Fibroblast of peridontal ligament (primary cell): Measurements from ENCODE around the gene EPN3.

Source experiments
- DNase-seq: peaks from one replicate; pipeline ENCODE4 v3.0.0-alpha.2; 2010; ENCODE audit errors: extremely low read depth

EPN3 gene

DNA sequence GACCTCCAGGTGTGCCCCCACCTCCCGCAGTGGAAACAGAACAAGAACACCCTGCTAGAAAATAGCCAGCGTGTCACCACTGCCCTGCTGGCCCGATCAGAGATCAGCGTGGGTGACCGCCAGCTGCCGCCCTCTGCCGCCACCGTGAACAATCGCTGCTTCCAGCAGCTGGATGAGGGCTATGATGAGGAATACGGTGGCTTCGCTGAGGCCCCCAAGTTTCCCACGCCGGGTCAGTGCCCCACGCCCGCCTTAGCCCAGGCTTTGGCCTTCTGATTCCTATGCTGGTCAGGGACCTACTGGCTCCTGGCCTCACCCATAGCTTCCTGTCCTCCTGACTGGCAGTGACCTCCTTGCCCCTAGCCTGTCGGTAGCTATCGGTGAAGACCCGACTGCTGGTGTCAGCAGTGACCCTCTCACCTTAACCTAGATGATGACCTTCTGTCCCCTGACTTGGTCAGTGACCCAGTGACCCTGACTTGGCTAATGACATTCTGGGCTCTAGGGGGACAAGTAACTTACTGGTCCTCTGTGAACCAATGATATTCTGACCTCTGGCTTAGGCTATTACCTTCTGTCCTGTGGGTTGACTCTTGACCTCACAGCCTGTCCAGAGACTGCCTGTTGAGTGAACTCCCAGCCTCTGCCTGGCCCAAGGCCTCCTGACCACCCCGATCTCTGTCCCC is 16.9 kb downstream of the EPN3 start:
- DNase-seq: no peak

DNA sequence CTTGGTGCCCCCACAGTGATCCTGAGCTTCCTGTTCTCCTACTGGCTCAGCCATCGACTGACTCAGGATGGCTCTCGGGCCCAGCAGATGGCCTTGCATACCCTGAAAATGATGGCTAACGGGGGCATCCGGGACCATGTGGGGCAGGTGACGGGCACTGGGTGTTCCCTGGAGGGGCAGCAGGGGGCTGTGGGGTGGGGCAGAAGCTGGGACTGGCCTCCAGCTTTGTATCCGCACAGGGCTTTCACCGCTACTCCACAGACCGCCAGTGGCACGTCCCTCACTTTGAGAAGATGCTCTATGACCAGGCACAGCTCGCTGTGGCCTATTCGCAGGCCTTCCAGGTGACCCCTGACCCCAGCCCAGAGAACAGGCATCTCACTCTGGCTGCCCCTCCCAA is 17.4 kb downstream of the EPN3 start:
- DNase-seq: no peak

DNA sequence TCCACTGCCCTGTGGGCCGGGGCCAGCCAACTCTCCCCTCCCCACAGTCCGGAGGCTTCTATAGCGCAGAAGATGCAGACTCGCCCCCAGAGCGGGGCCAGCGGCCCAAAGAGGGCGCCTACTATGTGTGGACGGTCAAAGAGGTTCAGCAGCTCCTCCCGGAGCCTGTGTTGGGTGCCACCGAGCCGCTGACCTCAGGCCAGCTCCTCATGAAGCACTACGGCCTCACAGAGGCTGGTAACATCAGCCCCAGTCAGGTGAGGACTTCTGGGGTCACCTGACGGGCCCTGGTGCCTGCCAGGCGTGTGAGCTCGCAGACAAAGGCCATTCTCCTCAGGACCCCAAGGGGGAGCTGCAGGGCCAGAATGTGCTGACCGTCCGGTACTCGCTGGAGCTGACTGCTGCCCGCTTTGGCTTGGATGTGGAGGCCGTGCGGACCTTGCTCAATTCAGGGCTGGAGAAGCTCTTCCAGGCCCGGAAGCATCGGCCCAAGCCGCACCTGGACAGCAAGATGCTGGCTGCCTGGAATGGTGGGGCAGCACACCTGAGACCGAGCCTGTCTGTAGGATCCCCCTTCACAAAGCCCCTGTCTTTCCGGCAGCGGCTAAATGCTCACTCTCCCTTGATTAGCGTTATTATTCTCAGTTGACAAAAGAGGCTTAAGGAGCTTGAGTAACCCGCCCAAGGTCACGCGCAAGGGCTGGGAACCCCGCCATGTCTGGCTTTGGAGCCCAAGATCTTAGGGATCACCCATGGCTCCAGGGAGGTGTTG is 18.3 kb downstream of the EPN3 start:
- DNase-seq: peak; percentile 85

DNA sequence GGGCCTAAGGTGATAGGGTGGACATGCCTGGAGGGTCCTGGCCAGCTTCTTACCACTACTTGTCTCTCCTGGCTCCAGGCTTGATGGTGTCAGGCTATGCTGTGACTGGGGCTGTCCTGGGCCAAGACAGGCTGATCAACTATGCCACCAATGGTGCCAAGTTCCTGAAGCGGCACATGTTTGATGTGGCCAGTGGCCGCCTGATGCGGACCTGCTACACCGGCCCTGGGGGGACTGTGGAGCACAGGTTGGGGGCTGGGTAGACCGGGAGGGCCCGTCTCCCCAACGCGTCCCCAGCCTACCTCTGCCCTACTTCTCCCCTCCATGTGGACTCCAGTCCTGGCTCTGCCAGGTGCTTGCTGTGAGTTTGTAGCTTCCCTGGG is 18.9 kb downstream of the EPN3 start:
- no peak for DNase-seq

DNA sequence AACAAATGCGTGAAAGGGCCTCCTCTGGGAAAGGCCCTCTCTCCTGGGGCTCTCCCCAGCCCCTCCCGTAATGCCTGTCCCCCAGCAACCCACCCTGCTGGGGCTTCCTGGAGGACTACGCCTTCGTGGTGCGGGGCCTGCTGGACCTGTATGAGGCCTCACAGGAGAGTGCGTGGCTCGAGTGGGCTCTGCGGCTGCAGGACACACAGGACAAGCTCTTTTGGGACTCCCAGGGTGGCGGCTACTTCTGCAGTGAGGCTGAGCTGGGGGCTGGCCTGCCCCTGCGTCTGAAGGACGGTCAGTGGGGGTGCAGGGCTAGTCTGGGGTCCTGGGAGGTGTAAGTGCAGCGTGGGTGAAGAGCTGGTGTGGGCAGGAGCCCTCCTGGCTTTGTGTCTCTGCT is 19.3 kb downstream of the EPN3 start:
- no peak for DNase-seq

DNA sequence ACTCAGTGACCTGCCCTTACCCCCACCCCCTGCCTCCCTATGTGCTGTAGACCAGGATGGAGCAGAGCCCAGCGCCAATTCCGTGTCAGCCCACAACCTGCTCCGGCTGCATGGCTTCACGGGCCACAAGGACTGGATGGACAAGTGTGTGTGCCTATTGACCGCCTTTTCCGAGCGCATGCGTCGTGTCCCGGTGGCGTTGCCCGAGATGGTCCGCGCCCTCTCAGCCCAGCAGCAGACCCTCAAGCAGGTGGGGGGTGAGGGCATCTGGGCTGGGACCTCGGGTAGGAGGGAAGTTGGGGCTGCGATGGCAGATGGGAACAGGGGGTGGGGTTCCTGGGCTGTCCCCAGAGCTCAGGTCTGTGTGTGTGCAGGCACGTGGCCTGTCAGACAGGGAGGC is 21.7 kb downstream of the EPN3 start:
- no peak for DNase-seq

DNA sequence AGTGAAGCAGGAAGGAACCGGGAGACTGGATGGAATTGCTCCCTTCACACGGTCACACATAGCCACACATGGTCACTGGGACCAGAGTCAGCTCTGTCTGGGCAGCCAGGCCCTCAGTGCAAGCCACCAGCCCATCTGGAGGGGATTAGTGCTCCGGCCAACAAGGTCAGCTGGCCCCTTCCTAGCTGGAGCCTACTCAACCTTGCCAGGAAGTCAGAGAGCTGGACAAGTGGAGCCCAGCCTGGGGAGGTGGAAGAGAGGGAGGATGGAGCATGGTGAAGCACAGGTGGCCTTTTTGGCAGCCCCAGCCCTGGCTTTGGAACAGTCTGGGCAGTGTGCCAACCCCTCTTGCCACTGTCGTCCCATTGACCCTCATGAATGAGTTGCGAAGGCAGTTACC is 24.3 kb downstream of the EPN3 start:
- no peak for DNase-seq

DNA sequence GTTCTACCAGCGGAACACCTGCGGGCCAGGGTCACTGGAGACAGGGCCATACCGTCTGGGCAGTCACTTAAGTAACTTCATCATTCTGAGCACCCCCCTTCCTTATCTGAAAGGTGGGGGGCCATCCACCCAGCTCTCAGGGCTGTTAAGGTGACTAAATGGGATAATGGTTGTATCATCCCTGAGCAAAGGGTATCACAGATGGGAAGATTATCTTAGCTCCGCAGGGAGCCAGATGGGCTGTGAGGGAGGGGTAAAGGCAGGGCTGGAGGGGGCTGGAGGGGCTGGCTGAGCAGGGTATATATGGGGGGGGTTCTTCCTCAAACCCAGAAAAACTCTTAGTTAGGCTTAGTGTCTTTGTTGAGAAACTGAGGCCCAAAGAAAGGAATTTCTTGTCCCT is 25.1 kb downstream of the EPN3 start:
- no peak for DNase-seq

DNA sequence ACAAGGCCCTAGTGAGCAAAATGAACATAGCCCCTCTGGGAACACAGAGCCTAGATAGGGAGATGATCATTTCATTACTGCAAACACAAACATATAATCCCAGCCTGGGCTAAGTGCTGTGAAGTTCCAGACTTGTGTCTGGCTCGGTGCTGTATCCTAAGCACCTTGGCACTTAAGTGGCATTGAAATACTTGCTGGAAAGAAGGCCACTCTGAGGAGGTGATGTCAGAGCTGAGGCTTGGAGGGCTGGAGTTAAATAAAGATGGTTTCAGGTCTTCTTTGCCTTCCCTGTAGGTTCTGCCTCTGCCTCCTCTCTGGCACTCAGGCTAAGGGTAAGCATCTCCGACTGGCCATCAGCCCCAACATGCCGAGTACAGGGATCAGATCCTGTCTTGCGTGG is 25.6 kb downstream of the EPN3 start:
- DNase-seq: no peak

DNA sequence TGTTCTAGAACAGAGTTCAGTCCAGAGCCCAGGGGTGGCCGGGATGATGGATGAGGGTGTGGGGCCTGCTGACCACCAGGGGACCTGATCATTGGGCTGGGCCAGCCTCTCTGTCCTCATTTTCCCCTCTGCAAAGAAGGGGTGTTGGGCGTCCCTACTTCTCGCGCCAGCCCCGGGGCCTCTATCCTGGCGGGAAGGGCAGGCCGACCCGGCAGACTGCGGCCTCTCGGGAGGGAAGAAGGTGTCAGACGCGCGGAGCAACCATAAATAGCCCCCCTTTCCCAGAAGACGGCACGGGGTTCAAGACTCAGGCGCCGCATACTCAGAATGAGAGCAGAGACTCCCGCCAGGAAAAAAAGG is 26.0 kb downstream of the EPN3 start:
- DNase-seq: no peak

DNA sequence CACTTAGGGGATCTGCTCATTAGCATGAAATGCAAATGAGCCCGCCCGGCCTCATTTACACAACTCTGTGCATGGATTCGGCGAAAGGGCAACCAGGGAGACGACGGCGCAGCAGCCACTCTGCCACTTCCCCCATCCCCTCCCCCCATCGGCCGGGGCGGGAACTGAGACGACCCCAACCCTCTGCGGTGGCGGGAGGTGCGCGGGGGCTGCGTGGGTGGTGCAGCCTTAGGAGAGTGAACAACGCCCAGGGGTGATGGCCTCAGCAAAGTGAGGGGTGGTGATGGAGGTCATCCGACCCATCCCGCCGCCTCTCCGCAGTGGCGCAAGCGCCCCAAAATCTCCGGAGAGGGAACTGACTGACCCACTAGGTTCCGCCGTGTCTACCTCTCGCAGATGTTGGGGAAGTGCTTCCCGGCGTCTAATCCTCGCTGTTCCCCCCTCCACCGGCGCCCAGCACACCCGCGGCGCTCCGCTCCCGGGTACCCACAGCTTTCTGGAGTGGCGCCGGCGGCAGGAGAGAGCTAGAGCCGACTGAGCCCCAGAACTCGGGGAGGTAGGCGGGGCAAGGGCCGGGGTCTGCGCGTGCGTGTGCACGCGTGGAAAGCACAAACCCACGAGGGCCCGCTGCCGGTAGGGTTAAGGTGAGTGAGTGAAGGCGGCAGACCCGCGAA is 26.5 kb downstream of the EPN3 start:
- no peak for DNase-seq

DNA sequence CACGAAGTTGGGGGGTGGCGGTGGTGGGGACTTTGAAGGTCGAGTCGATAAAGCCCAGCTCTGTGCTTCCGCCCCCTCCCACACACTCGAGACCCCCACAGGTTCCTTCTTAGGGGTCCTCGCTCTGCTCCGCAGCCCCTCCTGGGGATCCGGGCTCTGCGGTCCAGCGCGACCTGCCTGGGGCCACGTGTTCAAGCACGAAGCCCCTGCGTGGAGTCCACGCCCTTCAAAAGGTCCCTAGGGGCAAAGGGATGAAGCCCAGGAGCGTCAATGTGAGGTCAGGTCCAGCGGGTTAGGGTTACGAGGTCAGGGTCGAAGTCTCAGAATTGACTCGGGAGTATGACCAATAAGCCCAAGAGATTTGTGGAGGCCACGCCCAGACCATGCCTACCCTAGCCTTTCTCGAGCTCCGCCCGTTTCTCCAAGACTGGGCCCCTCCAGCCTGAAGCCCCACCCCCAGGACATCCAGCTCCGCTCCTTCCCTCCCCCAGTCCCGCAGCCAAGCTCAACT is 27.2 kb downstream of the EPN3 start:
- peak; percentile 33 for DNase-seq

DNA sequence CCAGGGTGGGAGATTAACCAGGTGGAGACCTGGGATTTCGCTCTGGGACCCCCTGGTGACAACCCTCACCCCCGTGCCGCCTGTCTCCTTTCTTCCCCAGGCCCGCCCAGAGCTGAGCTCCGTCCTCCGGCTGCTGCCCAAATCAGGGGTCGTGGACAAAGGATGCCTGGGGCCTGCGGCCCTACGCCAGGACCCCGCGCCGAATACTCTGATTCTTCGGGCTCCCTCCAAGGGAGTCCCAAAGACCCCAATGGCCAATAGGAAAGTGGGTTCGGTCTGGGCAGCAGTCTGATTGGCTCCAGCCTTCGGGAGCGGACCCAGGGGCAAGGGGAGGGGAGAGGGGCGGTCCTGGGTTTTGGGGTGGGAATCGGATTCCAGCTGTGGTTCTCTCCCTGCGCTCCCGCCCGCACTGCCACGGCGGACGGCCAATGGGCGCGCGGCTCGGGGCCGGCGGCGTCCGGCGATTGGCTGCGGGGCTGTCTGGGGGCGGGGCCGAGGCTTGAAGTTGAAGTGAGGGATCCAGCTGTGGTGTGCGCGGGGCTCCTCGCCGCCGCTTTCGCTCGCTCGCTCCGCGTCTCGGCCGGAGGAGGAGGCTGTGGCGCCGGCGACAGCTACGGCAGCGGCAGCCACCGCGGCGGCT is 27.8 kb downstream of the EPN3 start, which contains the start of gene CACNA1G:
Gene CACNA1G, plus strand, starts transcription at position 531 of the 640 bp plus-strand sequence. CDS start 745 bp downstream, outside the sequence.
- DNase-seq: peak; percentile 75

DNA sequence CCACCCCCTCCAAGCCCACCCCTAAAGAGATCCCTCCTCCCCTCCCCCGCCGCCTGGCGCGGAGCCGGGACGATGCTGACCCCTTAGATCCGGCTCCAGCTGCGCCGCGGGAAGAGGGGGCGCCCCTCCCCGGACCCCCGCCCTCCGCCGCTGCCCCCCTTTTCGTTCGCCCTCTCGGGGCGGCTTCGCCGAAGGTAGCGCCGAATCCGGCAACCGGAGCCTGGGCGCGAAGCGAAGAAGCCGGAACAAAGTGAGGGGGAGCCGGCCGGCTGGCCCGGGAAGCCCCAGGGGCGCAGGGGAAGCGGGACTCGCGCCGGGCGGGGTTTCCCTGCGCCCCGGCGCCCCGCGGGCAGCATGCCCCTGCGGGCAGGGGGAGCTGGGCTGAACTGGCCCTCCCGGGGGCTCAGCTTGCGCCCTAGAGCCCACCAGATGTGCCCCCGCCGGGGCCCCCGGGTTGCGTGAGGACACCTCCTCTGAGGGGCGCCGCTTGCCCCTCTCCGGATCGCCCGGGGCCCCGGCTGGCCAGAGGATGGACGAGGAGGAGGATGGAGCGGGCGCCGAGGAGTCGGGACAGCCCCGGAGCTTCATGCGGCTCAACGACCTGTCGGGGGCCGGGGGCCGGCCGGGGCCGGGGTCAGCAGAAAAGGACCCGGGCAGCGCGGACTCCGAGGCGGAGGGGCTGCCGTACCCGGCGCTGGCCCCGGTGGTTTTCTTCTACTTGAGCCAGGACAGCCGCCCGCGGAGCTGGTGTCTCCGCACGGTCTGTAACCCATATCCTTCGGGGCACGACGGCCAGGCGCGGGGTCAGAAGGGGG is 28.6 kb downstream of the EPN3 start:
- no peak for DNase-seq

DNA sequence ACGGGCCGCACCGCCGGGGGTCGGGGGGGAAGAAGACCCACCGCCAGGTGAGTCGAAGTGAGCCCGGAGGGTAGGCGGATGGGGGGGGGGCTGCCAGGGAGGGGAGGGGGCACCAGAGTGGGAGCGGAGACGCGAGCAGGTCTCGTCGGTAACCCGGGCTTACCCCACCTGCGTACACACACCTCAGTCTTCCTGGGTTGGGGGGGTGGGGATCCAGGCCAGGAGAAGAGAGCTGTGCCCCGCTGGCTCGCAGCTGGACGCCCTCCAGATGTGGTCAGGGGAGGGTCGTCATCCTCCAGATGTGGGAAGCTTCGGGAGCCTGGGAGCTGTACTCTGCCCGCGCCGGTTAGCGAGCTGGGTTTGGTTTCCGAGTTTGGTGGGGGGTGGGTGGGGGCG is 29.2 kb downstream of the EPN3 start:
- no peak for DNase-seq

DNA sequence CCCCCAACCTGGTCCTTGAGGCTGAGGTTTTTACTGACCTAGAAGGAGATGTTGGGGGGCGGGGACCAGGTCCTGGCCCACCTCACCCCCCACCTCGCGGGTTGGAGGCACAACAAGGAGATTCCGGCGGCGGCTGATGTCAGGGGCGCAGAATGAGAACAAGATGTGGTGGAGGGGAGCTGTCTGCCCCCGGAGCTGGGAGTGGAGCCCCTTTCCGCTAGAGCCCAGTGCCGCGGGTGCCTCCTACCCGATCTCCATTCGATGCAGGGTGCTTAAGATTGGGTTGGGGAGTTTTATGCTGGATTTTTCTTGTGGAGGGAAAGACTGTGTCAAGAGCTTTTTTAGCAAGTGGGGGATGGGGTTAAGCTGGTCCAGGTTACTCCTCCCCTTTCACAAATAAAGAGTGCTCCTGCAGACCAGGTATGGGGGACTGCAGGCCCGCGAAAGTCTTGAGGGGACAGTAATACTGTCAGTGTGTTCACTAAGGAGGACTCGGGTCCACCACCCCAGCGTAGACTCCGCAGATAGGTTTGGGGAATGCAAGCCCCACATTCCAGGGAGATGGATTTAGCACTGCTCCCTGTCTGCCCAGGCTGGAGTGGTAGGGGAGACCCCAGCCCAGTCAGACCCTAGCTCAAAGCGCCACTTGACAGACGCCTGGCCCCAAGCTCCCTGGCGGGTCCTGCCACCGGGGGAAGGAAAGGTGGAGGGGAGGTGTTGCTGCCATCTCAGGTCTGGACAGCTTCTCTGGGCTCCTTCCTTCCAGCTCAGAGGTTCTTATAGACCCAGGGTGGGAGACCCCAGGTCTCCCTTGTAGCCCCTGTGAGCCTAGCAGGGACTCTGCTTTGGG is 29.9 kb downstream of the EPN3 start:
- DNase-seq: peak; percentile 7

DNA sequence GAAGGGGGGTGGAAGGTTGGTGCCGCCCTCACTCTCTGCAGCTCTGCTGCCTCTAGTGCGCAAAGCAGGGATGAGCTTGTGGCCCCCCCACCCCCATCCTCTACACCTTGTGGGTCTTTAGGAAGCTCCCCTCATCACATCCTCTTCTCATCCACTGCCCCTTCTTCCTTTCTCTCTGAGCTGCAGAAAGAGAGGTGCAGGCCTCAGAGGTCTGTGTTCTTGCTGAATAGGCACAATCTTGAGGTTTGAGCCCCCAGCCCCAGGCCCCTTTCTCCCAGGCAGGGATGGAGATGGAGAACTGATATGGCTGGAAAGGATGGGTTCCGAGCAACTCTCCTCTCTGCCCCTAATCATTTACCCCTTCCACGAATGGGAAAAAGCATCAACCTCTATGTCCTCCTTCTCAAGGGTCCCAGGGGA is 30.6 kb downstream of the EPN3 start:
- no peak for DNase-seq

DNA sequence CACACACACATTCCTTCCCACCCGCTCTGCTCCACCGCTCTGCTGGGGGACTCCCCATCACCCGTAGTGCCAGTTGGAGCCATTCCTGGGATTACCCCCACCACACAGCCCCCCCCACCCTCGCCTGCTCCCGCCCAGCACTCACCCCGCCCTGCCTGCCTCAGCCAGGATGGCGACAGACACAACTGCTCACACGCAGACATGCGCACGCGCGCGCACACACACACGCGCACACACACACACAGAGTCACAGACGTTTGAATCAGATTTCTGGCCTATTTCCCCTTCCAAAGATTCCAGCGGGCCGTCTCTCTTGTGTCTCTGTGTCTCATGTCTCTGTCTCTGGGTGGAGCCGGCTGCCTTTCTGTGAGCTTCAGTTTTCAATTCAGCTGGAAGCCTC is 32.4 kb downstream of the EPN3 start:
- DNase-seq: peak; percentile 89

DNA sequence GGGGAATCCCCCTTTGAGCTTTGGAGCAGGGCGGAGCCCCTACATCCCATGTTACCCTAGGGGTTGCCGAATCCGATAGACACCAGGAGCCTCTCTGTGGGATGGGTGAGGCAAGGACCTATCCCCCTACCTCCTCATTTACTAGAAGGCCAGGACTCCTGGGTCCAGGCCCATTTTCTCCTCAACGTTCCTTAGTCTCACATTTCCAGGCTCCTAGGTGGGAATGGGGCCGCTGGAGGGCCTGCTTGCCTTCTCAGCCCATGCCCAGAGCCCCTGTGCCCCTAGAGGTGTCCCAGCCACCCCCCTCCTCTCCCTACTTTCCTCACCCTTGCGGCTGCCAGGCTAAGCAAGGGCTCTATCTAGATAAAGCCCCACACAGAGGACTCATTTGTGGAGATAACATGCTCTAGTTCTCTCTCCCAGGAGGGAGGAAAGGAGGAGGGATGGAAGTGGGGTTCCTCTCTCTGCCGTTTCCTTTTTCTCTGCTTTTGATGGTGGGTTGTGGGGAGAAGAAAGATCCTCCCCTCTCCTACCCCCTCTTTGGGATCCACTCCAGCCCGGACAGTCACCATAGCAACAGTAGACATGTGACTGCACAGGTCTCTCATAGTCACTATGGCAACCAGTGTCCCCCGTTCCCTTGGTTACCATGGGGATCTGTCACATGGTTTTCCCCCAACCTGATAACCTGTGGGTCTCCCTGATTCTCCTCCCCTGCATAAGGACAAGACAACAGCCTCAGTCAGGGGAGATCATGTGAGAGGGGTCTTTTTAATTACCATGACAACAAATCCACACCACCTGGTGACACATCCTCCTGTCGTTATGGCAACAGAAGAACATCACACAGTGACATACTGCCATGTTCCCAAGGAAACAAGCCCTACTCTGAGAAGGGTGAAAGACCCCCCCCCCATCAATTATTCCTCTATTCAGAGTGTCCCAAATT is 33.1 kb downstream of the EPN3 start:
- DNase-seq: peak; percentile 12
